Measurements from ENCODE around the gene WDR83.

WDR83 gene

DNA sequence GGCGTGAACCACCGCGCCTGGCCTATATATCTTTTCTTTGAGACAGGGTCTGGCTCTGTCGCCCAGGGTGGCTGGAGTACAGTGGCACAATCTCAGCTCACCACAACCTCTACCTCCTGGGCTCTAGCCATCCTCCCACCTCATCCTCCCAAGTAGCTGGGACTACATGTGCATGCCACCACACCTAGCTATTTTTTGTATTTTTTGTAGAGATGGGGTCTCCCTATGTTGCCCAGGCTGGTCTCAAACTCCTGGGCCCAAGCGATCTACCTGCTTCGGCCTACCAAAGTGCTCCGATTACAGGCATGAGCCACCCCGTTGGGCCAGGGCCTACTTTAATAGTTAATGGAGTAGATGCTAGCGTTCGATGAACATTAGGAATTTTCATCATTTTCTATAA, 53.7 kb downstream of the WDR83 start:
- DNase-seq = no peak

GRCh38 chr19:12720851-12721655, 54.4 kb downstream of the WDR83 start:
- DNase-seq = no peak

- DNase-seq = peak in 3 of 4 experiments; percentile 17 to 45 (median 44)
Measured at GRCh38 chr19:12721656-12722565, 55.3 kb downstream of the WDR83 start.

DNA sequence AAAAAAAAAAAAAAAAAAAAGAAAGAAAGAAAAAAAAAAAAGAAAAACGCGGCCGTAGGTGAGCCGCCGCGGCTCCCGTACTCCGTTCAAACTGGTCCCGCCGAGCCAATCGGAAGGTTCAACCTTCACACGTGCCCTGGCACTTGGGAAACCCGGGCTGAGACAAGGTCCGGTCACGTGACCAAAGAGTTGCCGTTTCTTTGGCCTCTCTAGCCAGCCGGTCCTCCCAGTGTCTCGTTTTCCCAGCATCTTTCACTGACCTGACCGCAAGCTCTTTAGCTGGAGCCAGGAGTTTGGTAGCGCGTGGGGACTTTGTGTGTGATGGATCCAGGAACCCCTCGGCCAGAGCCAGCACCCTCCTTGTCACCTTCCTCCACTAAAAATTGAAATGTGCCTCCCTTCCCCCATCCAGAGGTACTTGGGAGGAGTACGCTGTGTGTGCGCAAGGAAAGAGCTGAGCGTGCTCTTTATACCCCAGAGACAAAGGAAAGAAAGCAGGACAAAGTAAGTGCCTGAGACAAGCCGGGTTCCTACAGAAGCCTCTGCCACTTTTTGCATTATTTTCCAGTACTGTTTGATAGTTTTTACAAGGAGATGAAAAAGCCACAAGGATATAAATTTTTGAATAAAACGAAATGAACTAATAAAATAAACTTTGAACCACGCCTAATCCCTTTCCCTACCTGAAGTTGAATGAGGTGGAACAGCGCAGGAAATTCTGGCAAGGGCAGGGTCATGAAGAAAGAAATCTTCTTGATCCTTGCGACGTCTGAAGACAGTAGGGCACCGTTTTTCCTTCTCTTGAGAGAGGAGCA, 56.2 kb downstream of the WDR83 start:
- peak; percentile 67 to 87 (median 78) for DNase-seq

- no peak for DNase-seq
Measured at GRCh38 chr19:12723381-12723640, 56.7 kb downstream of the WDR83 start.

DNA sequence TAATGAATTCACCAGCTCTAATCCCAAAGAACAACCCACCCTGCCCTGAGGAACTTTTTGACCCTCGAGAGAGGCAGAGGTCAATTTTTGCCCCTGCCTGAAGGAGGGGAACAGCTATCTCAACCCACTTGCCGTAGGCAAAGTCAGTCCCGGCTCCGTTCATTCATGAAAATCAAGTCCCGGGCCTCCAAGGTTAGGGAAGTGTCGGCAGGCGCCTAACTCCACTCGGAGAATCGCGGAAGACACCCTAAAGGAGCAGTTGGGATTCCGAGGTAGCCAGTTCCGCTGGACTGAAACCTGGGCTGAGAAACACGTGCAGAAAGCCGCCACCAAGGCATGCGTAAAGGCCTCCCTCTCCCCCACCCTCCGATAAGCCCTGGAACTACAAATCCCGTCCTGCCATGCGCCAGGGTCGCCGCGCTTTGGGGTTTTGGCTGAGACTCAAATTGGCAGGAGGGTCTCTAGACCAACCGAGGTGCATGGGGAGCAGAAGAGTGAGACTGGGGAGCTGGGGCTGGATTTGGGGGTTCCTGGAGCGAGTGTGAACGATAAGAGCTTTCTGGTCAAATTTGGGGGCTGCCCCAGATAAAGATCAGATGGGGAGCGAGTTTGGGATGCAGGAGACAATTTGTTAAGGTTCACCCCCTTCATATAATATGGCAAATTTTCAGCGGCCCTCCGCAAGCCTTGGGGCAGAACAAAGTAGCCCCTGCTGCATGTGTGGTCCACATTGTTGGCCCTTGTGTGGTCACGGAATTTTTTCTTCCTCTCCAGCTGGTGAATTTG, 57.2 kb downstream of the WDR83 start, which contains the start of gene TNPO2:
Gene TNPO2 (minus strand): TSS at position 292 of the 786 bp plus-strand sequence. CDS start 2,955 bp downstream, outside the sequence.
- peak; percentile 30 to 50 (median 42) for DNase-seq

Data from activated naive CD4-positive, alpha-beta T cell (primary cell).